GM19238 (cell line): ENCODE data around the gene SYNGR4.
"Not testable (repeated sequence)": the region's sequence is repeated elsewhere in the genome, so short reads cannot be mapped to it uniquely, and the experiment has no call there.

Source experiments
- DNase-seq: peaks from one replicate; pipeline ENCODE4 v3.0.0; 2011; ENCODE audit warnings: low spot score; ENCODE audit not compliant: insufficient read length

The SYNGR4 gene

GRCh38 chr19:48371367-48371766 lies 7.2 kb downstream of the SYNGR4 start:
- no peak for DNase-seq

- DNase-seq: not testable (repeated sequence)
Observed at GRCh38 chr19:48371771-48372170, 7.6 kb downstream of the SYNGR4 start.

- no peak for DNase-seq
Observed at GRCh38 chr19:48372904-48373303, 8.7 kb downstream of the SYNGR4 start.

GRCh38 chr19:48373567-48373966 lies 9.4 kb downstream of the SYNGR4 start:
- no peak for DNase-seq

- no peak for DNase-seq
Observed at GRCh38 chr19:48378194-48378570, 14.0 kb downstream of the SYNGR4 start.

GRCh38 chr19:48379058-48379457 lies 14.9 kb downstream of the SYNGR4 start:
- no peak for DNase-seq

- DNase-seq: no peak
Observed at GRCh38 chr19:48381178-48381950, 17.2 kb downstream of the SYNGR4 start.

GRCh38 chr19:48382286-48382685 lies 18.1 kb downstream of the SYNGR4 start:
- no peak for DNase-seq

- DNase-seq: no peak
Observed at GRCh38 chr19:48385461-48386087, 21.4 kb downstream of the SYNGR4 start.

- DNase-seq: no peak
Observed at GRCh38 chr19:48386981-48387380, 22.8 kb downstream of the SYNGR4 start.

GRCh38 chr19:48390188-48391099 lies 26.3 kb downstream of the SYNGR4 start:
- DNase-seq: peak; percentile 66

- DNase-seq: peak; percentile 81
Observed at GRCh38 chr19:48391100-48392005, 27.2 kb downstream of the SYNGR4 start, which contains the start of gene KDELR1. KDELR1 (minus strand) TSS chr19:48391551; CDS start chr19:48391358, 193 bp downstream.

- not testable (repeated sequence) for DNase-seq
Observed at GRCh38 chr19:48392006-48392344, 27.8 kb downstream of the SYNGR4 start.

- DNase-seq: no peak
Observed at GRCh38 chr19:48392860-48393558, 28.8 kb downstream of the SYNGR4 start.

GRCh38 chr19:48393559-48394330 lies 29.6 kb downstream of the SYNGR4 start, which contains the start of gene GRIN2D:
GRIN2D (plus strand) TSS chr19:48393668; CDS start chr19:48398393, 4,725 bp downstream.
- DNase-seq: no peak

GRCh38 chr19:48394331-48395169 lies 30.4 kb downstream of the SYNGR4 start:
- no peak for DNase-seq

- DNase-seq: no peak
Observed at GRCh38 chr19:48395170-48395455, 30.9 kb downstream of the SYNGR4 start.

- no peak for DNase-seq
Observed at GRCh38 chr19:48395499-48395898, 31.3 kb downstream of the SYNGR4 start.
